GM12892 (cell line): ENCODE measurements around the gene ZNF536.
"Not testable (repeated sequence)": the region's sequence is repeated elsewhere in the genome, so short reads cannot be mapped to it uniquely, and the experiment has no call there.

ENCODE experiments used
- DNase-seq: peaks from one replicate; pipeline ENCODE4 v3.0.0; 2011; ENCODE audit not compliant: insufficient read length
- FAIRE-seq: peaks from 2 replicates; lab custom pipeline; 2011; peaks lifted over from hg19 to GRCh38; lab: Jason Lieb, UNC
- POLR2A ChIP-seq: IDR thresholded peaks from 2 replicates; pipeline ENCODE4 v1.6.1; 2011; ENCODE audit warnings: low read depth, low read length, control low read depth
- POLR2AphosphoS5 ChIP-seq: IDR thresholded peaks from 2 replicates; pipeline ENCODE4 v1.6.1; 2011; ENCODE audit warnings: low read depth, low read length, control low read depth
- TAF1 ChIP-seq: IDR thresholded peaks from 2 replicates; pipeline ENCODE4 v1.6.1; 2011; ENCODE audit warnings: low read depth, mild to moderate bottlenecking, control low read depth, low read length, borderline replicate concordance

ZNF536 gene

GRCh38 chr19:30342901-30343300, 29.3 kb upstream of the ZNF536 start:
- TF ChIP-seq POLR2A, result no peak
- TF ChIP-seq POLR2AphosphoS5, result no peak
- no peak for TF ChIP-seq TAF1
- DNase-seq (no peak), FAIRE-seq (no peak)

GRCh38 chr19:30344446-30345425, 27.4 kb upstream of the ZNF536 start:
- no peak for DNase-seq
- FAIRE-seq, result no peak
- TF ChIP-seq POLR2A, result no peak
- TF ChIP-seq TAF1, result no peak
- TF ChIP-seq POLR2AphosphoS5, result no peak

- TF ChIP-seq TAF1 (no peak), POLR2A (no peak), POLR2AphosphoS5 (no peak)
- FAIRE-seq, result no peak
- no peak for DNase-seq
These were observed 26.5 kb upstream of the ZNF536 start for GRCh38 chr19:30345686-30346085.

- not testable (repeated sequence) for FAIRE-seq, DNase-seq
These were observed 25.7 kb upstream of the ZNF536 start for GRCh38 chr19:30346468-30346867.

- no peak for DNase-seq
- TF ChIP-seq POLR2A (no peak), POLR2AphosphoS5 (no peak), TAF1 (no peak)
- no peak for FAIRE-seq
These were observed 23.0 kb upstream of the ZNF536 start for GRCh38 chr19:30349131-30349730.

GRCh38 chr19:30350692-30351663, 21.2 kb upstream of the ZNF536 start:
- TF ChIP-seq POLR2AphosphoS5 (no peak), TAF1 (no peak), POLR2A (no peak)
- no peak for FAIRE-seq
- DNase-seq, result no peak

- TF ChIP-seq POLR2AphosphoS5 (no peak), POLR2A (no peak), TAF1 (no peak)
- DNase-seq (no peak), FAIRE-seq (no peak)
These were observed 20.4 kb upstream of the ZNF536 start for GRCh38 chr19:30351774-30352173.

- FAIRE-seq (no peak), DNase-seq (no peak)
- TF ChIP-seq POLR2A, result no peak
- TF ChIP-seq TAF1, result no peak
- no peak for TF ChIP-seq POLR2AphosphoS5
These were observed 18.7 kb upstream of the ZNF536 start for GRCh38 chr19:30353394-30353945.

GRCh38 chr19:30355586-30355985, 16.6 kb upstream of the ZNF536 start:
- DNase-seq, result no peak
- FAIRE-seq, result no peak
- TF ChIP-seq POLR2A, result no peak
- TF ChIP-seq POLR2AphosphoS5, result no peak
- no peak for TF ChIP-seq TAF1

GRCh38 chr19:30356951-30357579, 15.1 kb upstream of the ZNF536 start:
- no peak for FAIRE-seq
- TF ChIP-seq TAF1, result no peak
- TF ChIP-seq POLR2AphosphoS5, result no peak
- no peak for TF ChIP-seq POLR2A
- no peak for DNase-seq
